ENCODE results near the gene ODF4.
"Not testable (repeated sequence)": the region's sequence is repeated elsewhere in the genome, so short reads cannot be mapped to it uniquely, and the experiment has no call there.

The ODF4 gene

GRCh38 chr17:8345052-8345690 lies 5.5 kb downstream of the ODF4 start:
- Histone ChIP-seq H3K36me3 (ENCODE audit: control insufficient read depth, insufficient read depth, low read length) (no peaks in the 10 kb centered on the region), H3K27ac (ENCODE audit: insufficient read depth, low read length, poor library complexity, severe bottlenecking) (no peak overlapping the region), H3K4me1 (ENCODE audit: control insufficient read depth, insufficient read depth, low read length, poor library complexity, severe bottlenecking) (no peaks in the 10 kb centered on the region), H3K27me3 (replicated peaks; ENCODE audit: control insufficient read depth, insufficient read depth, low read length, poor library complexity, severe bottlenecking) (no peaks in the 10 kb centered on the region), H3K4me3 (ENCODE audit: insufficient read depth, low read depth, low read length, poor library complexity, severe bottlenecking) (no peak overlapping the region), H3K9me3 (ENCODE audit: control insufficient read depth, low read length) (no peaks in the 10 kb centered on the region)
- no peak for DNase-seq

- Histone ChIP-seq H3K36me3 (ENCODE audit: control insufficient read depth, insufficient read depth, low read length) (no peaks in the 10 kb centered on the region), H3K4me1 (ENCODE audit: control insufficient read depth, insufficient read depth, low read length, poor library complexity, severe bottlenecking) (no peaks in the 10 kb centered on the region), H3K4me3 (ENCODE audit: insufficient read depth, low read depth, low read length, poor library complexity, severe bottlenecking) (no peak overlapping the region), H3K27me3 (replicated peaks; ENCODE audit: control insufficient read depth, insufficient read depth, low read length, poor library complexity, severe bottlenecking) (no peaks in the 10 kb centered on the region), H3K27ac (ENCODE audit: insufficient read depth, low read length, poor library complexity, severe bottlenecking) (no peak overlapping the region), H3K9me3 (ENCODE audit: control insufficient read depth, low read length) (no peaks in the 10 kb centered on the region)
- DNase-seq: no peak
Observed at GRCh38 chr17:8345951-8346665, 6.5 kb downstream of the ODF4 start.

- H3K9me3 ChIP-seq (ENCODE audit: control insufficient read depth, low read length); H3K4me3 ChIP-seq (ENCODE audit: insufficient read depth, low read depth, low read length, poor library complexity, severe bottlenecking): not testable (repeated sequence)
Observed at GRCh38 chr17:8347001-8347400, 7.4 kb downstream of the ODF4 start.

GRCh38 chr17:8350339-8350738 lies 10.7 kb downstream of the ODF4 start:
- no peak overlapping the region for H3K4me3 ChIP-seq (ENCODE audit: insufficient read depth, low read depth, low read length, poor library complexity, severe bottlenecking)
- no peaks in the 10 kb centered on the region for H3K9me3 ChIP-seq (ENCODE audit: control insufficient read depth, low read length)
- H3K4me1 ChIP-seq (ENCODE audit: control insufficient read depth, insufficient read depth, low read length, poor library complexity, severe bottlenecking): no peaks in the 10 kb centered on the region
- no peaks in the 10 kb centered on the region for H3K36me3 ChIP-seq (ENCODE audit: control insufficient read depth, insufficient read depth, low read length)
- DNase-seq: no peak
- H3K27me3 ChIP-seq (replicated peaks; ENCODE audit: control insufficient read depth, insufficient read depth, low read length, poor library complexity, severe bottlenecking): no peaks in the 10 kb centered on the region
- H3K27ac ChIP-seq (ENCODE audit: insufficient read depth, low read length, poor library complexity, severe bottlenecking): no peak overlapping the region

More at GRCh38 chr17:8347001-8347400, 7.4 kb downstream of the ODF4 start:
- DNase-seq; H3K36me3 ChIP-seq (ENCODE audit: control insufficient read depth, insufficient read depth, low read length); H3K27ac ChIP-seq (ENCODE audit: insufficient read depth, low read length, poor library complexity, severe bottlenecking); H3K27me3 ChIP-seq (replicated peaks; ENCODE audit: control insufficient read depth, insufficient read depth, low read length, poor library complexity, severe bottlenecking); H3K4me1 ChIP-seq (ENCODE audit: control insufficient read depth, insufficient read depth, low read length, poor library complexity, severe bottlenecking): not testable (repeated sequence)

- H3K4me3 ChIP-seq (ENCODE audit: insufficient read depth, low read depth, low read length, poor library complexity, severe bottlenecking): no peak overlapping the region
- no peaks in the 10 kb centered on the region for H3K36me3 ChIP-seq (ENCODE audit: control insufficient read depth, insufficient read depth, low read length)
- no peaks in the 10 kb centered on the region for H3K27me3 ChIP-seq (replicated peaks; ENCODE audit: control insufficient read depth, insufficient read depth, low read length, poor library complexity, severe bottlenecking)
- no peaks in the 10 kb centered on the region for H3K9me3 ChIP-seq (ENCODE audit: control insufficient read depth, low read length)
- no peak for DNase-seq
- no peaks in the 10 kb centered on the region for H3K4me1 ChIP-seq (ENCODE audit: control insufficient read depth, insufficient read depth, low read length, poor library complexity, severe bottlenecking)
- no peak overlapping the region for H3K27ac ChIP-seq (ENCODE audit: insufficient read depth, low read length, poor library complexity, severe bottlenecking)
Observed at GRCh38 chr17:8353736-8354135, 14.1 kb downstream of the ODF4 start.

GRCh38 chr17:8354236-8354635 lies 14.6 kb downstream of the ODF4 start:
- Histone ChIP-seq H3K27ac (ENCODE audit: insufficient read depth, low read length, poor library complexity, severe bottlenecking) (no peak overlapping the region), H3K9me3 (ENCODE audit: control insufficient read depth, low read length) (no peaks in the 10 kb centered on the region), H3K4me3 (ENCODE audit: insufficient read depth, low read depth, low read length, poor library complexity, severe bottlenecking) (no peak overlapping the region), H3K4me1 (ENCODE audit: control insufficient read depth, insufficient read depth, low read length, poor library complexity, severe bottlenecking) (no peaks in the 10 kb centered on the region), H3K27me3 (replicated peaks; ENCODE audit: control insufficient read depth, insufficient read depth, low read length, poor library complexity, severe bottlenecking) (no peaks in the 10 kb centered on the region), H3K36me3 (ENCODE audit: control insufficient read depth, insufficient read depth, low read length) (no peaks in the 10 kb centered on the region)
- no peak for DNase-seq

GRCh38 chr17:8357910-8358309 lies 18.3 kb downstream of the ODF4 start:
- Histone ChIP-seq H3K4me3 (ENCODE audit: insufficient read depth, low read depth, low read length, poor library complexity, severe bottlenecking) (no peak overlapping the region), H3K27ac (ENCODE audit: insufficient read depth, low read length, poor library complexity, severe bottlenecking) (no peak overlapping the region), H3K36me3 (ENCODE audit: control insufficient read depth, insufficient read depth, low read length) (no peaks in the 10 kb centered on the region), H3K4me1 (ENCODE audit: control insufficient read depth, insufficient read depth, low read length, poor library complexity, severe bottlenecking) (no peaks in the 10 kb centered on the region), H3K9me3 (ENCODE audit: control insufficient read depth, low read length) (no peaks in the 10 kb centered on the region), H3K27me3 (replicated peaks; ENCODE audit: control insufficient read depth, insufficient read depth, low read length, poor library complexity, severe bottlenecking) (no peaks in the 10 kb centered on the region)
- no peak for DNase-seq

- no peaks in the 10 kb centered on the region for H3K9me3 ChIP-seq (ENCODE audit: control insufficient read depth, low read length)
- no peak overlapping the region for H3K4me3 ChIP-seq (ENCODE audit: insufficient read depth, low read depth, low read length, poor library complexity, severe bottlenecking)
- H3K27ac ChIP-seq (ENCODE audit: insufficient read depth, low read length, poor library complexity, severe bottlenecking): no peak overlapping the region
- H3K36me3 ChIP-seq (ENCODE audit: control insufficient read depth, insufficient read depth, low read length): no peaks in the 10 kb centered on the region
- no peaks in the 10 kb centered on the region for H3K27me3 ChIP-seq (replicated peaks; ENCODE audit: control insufficient read depth, insufficient read depth, low read length, poor library complexity, severe bottlenecking)
- no peak for DNase-seq
- H3K4me1 ChIP-seq (ENCODE audit: control insufficient read depth, insufficient read depth, low read length, poor library complexity, severe bottlenecking): no peaks in the 10 kb centered on the region
Observed at GRCh38 chr17:8359769-8360168, 20.1 kb downstream of the ODF4 start.

- Histone ChIP-seq H3K27me3 (replicated peaks; ENCODE audit: control insufficient read depth, insufficient read depth, low read length, poor library complexity, severe bottlenecking) (no peaks in the 10 kb centered on the region), H3K27ac (ENCODE audit: insufficient read depth, low read length, poor library complexity, severe bottlenecking) (no peak overlapping the region), H3K4me3 (ENCODE audit: insufficient read depth, low read depth, low read length, poor library complexity, severe bottlenecking) (no peak overlapping the region), H3K36me3 (ENCODE audit: control insufficient read depth, insufficient read depth, low read length) (no peaks in the 10 kb centered on the region), H3K9me3 (ENCODE audit: control insufficient read depth, low read length) (no peaks in the 10 kb centered on the region), H3K4me1 (ENCODE audit: control insufficient read depth, insufficient read depth, low read length, poor library complexity, severe bottlenecking) (no peaks in the 10 kb centered on the region)
- DNase-seq: no peak
Observed at GRCh38 chr17:8360260-8360659, 20.6 kb downstream of the ODF4 start.

- H3K9me3 ChIP-seq (ENCODE audit: control insufficient read depth, low read length): no peaks in the 10 kb centered on the region
- no peak overlapping the region for H3K4me3 ChIP-seq (ENCODE audit: insufficient read depth, low read depth, low read length, poor library complexity, severe bottlenecking)
- no peak for DNase-seq
- no peaks in the 10 kb centered on the region for H3K27me3 ChIP-seq (replicated peaks; ENCODE audit: control insufficient read depth, insufficient read depth, low read length, poor library complexity, severe bottlenecking)
- H3K4me1 ChIP-seq (ENCODE audit: control insufficient read depth, insufficient read depth, low read length, poor library complexity, severe bottlenecking): no peaks in the 10 kb centered on the region
- no peaks in the 10 kb centered on the region for H3K36me3 ChIP-seq (ENCODE audit: control insufficient read depth, insufficient read depth, low read length)
- no peak overlapping the region for H3K27ac ChIP-seq (ENCODE audit: insufficient read depth, low read length, poor library complexity, severe bottlenecking)
Observed at GRCh38 chr17:8360751-8361150, 21.1 kb downstream of the ODF4 start.
